A673 (cell line): ENCODE results near the gene KLHL41. TPM values are rescaled to one million over a fixed set of nuclear protein-coding genes. Genes with fewer than 3 reads are reported as not detected.

Source experiments
- BruUV-seq: library from RNA; stranded (reverse); fragments of 400-500 nt; replicated peaks from 2 replicates; lab custom pipeline; 2021; lab: Mats Ljungman, UMichigan
- CTCF ChIA-PET: fragments of 300-600 bp; sonication (Branson Sonifier 250); formaldehyde crosslinking; loops from one replicate; lab custom pipeline; 2022; ENCODE audit warnings: antibody characterized with exemption; lab: Charles Lee
- POLR2A ChIA-PET: fragments of 300-600 bp; sonication (Branson Sonifier 250); formaldehyde crosslinking; loops from one replicate; lab custom pipeline; 2022; ENCODE audit warnings: antibody characterized with exemption; ENCODE audit not compliant: low non-redundant PET; lab: Charles Lee
- DNase-seq: peaks from one replicate; pipeline ENCODE4 v3.0.0-alpha.2; 2015; ENCODE audit warnings: low spot score
- H3K27ac ChIP-seq: fragments of 200-600 bp; sonication (generic); 2 replicates; pipeline ENCODE4 v1.5.1; 2016; ENCODE audit warnings: mixed run types, low read depth, mild to moderate bottlenecking, mixed read lengths, antibody characterized with exemption, low read length; ENCODE audit not compliant: poor library complexity, severe bottlenecking
- H3K27me3 ChIP-seq: fragments of 200-600 bp; sonication (generic); replicated peaks from 2 replicates; pipeline ENCODE4 v1.6.1; 2017; ENCODE audit warnings: mixed run types, low read depth, mild to moderate bottlenecking, mixed read lengths, antibody characterized with exemption, low read length; ENCODE audit not compliant: insufficient read depth, poor library complexity
- H3K36me3 ChIP-seq: fragments of 200-600 bp; sonication (generic); 2 replicates; pipeline ENCODE4 v1.6.1; 2016; ENCODE audit warnings: mixed run types, mild to moderate bottlenecking, mixed read lengths, antibody characterized with exemption, low read length; ENCODE audit not compliant: insufficient read depth, poor library complexity, severe bottlenecking
- H3K4me1 ChIP-seq: fragments of 200-600 bp; sonication (generic); 2 replicates; pipeline ENCODE4 v1.6.1; 2017; ENCODE audit warnings: mixed run types, mild to moderate bottlenecking, mixed read lengths, antibody characterized with exemption, low read length; ENCODE audit not compliant: insufficient read depth, poor library complexity, severe bottlenecking
- H3K4me3 ChIP-seq: fragments of 200-600 bp; sonication (generic); 2 replicates; pipeline ENCODE4 v1.5.1; 2016; ENCODE audit warnings: low read depth, mixed run types, mild to moderate bottlenecking, mixed read lengths, low read length; ENCODE audit not compliant: poor library complexity, severe bottlenecking
- H3K9me3 ChIP-seq: fragments of 200-600 bp; sonication (generic); 2 replicates; pipeline ENCODE4 v1.6.1; 2016; ENCODE audit warnings: mixed run types, low read depth, mild to moderate bottlenecking, mixed read lengths, antibody characterized with exemption, low read length; ENCODE audit not compliant: poor library complexity, severe bottlenecking
- CTCF ChIP-seq: fragments of 300-800, 200-600 bp; sonication (generic); conservative IDR thresholded peaks from 2 replicates; pipeline ENCODE4 v1.5.1; 2017; ENCODE audit warnings: low read depth, mild to moderate bottlenecking, antibody characterized with exemption, low read length, moderate library complexity, mixed read lengths
- EZH2 ChIP-seq: fragments of 200-600 bp; sonication (generic); IDR thresholded peaks from 2 replicates; pipeline ENCODE4 v1.6.1; 2017; ENCODE audit warnings: borderline replicate concordance, low read depth, mild to moderate bottlenecking, mixed read lengths, antibody characterized with exemption, low read length; ENCODE audit not compliant: poor library complexity, severe bottlenecking
- intact Hi-C: fragments of 100-400 bp; cut with micrococcal nuclease; formaldehyde crosslinking; loops from one replicate; pipeline ENCODE4 v1.10.0; 2022; ENCODE audit not compliant: unreplicated experiment
- total RNA-seq: library from RNA; stranded (reverse); gene quantifications from 2 replicates; pipeline ENCODE4 v1.2.3, GENCODE V29; 2021

KLHL41 gene
- total RNA-seq, 1 experiment from 2014 or later = 0.34 TPM

- no peak overlapping the region for H3K27ac ChIP-seq
- POLR2A ChIA-PET = no interaction called here
- H3K9me3 ChIP-seq = no peaks in the 10 kb centered on the region
- TF ChIP-seq EZH2 = no peak
- TF ChIP-seq CTCF = no peak
- intact Hi-C loops = no loop called here
- no peak for DNase-seq
- CTCF ChIA-PET = no interaction called here
- H3K4me1 ChIP-seq = no peaks in the 10 kb centered on the region
- no TSS peak for BruUV-seq
- no peaks in the 10 kb centered on the region for H3K27me3 ChIP-seq
- no peak overlapping the region for H3K4me3 ChIP-seq
- H3K36me3 ChIP-seq = no peaks in the 10 kb centered on the region
These were observed 18.7 kb upstream of the KLHL41 start for GRCh38 chr2:169490834-169491233.

GRCh38 chr2:169491378-169491777 lies 18.1 kb upstream of the KLHL41 start:
- Histone ChIP-seq H3K27ac (no peak overlapping the region), H3K4me3 (no peak overlapping the region), H3K9me3 (no peaks in the 10 kb centered on the region), H3K4me1 (no peaks in the 10 kb centered on the region), H3K36me3 (no peaks in the 10 kb centered on the region), H3K27me3 (no peaks in the 10 kb centered on the region)
- BruUV-seq = no TSS peak
- no peak for DNase-seq
- POLR2A ChIA-PET = no interaction called here
- intact Hi-C loops = no loop called here
- TF ChIP-seq EZH2 (no peak), CTCF (no peak)
- CTCF ChIA-PET = no interaction called here

GRCh38 chr2:169493360-169493759 lies 16.1 kb upstream of the KLHL41 start:
- intact Hi-C loops = no loop called here
- BruUV-seq = no TSS peak
- Histone ChIP-seq H3K9me3 (no peaks in the 10 kb centered on the region), H3K4me3 (no peak overlapping the region), H3K36me3 (no peaks in the 10 kb centered on the region), H3K27me3 (no peaks in the 10 kb centered on the region), H3K27ac (no peak overlapping the region), H3K4me1 (no peaks in the 10 kb centered on the region)
- no peak for DNase-seq
- POLR2A ChIA-PET = no interaction called here
- CTCF ChIA-PET = no interaction called here
- no peak for TF ChIP-seq CTCF
- TF ChIP-seq EZH2 = no peak
